Measurements from ENCODE around the gene ANK3.

- TF ChIP-seq CTCF (conservative IDR thresholded peaks at IDR 0.05; ENCODE audit: low read depth in 2 of 2), result no peak
- TF ChIP-seq POLR2AphosphoS5 (IDR thresholded peaks at IDR 0.05; ENCODE audit: low read depth), result no peak
- TF ChIP-seq, protein P1, sequence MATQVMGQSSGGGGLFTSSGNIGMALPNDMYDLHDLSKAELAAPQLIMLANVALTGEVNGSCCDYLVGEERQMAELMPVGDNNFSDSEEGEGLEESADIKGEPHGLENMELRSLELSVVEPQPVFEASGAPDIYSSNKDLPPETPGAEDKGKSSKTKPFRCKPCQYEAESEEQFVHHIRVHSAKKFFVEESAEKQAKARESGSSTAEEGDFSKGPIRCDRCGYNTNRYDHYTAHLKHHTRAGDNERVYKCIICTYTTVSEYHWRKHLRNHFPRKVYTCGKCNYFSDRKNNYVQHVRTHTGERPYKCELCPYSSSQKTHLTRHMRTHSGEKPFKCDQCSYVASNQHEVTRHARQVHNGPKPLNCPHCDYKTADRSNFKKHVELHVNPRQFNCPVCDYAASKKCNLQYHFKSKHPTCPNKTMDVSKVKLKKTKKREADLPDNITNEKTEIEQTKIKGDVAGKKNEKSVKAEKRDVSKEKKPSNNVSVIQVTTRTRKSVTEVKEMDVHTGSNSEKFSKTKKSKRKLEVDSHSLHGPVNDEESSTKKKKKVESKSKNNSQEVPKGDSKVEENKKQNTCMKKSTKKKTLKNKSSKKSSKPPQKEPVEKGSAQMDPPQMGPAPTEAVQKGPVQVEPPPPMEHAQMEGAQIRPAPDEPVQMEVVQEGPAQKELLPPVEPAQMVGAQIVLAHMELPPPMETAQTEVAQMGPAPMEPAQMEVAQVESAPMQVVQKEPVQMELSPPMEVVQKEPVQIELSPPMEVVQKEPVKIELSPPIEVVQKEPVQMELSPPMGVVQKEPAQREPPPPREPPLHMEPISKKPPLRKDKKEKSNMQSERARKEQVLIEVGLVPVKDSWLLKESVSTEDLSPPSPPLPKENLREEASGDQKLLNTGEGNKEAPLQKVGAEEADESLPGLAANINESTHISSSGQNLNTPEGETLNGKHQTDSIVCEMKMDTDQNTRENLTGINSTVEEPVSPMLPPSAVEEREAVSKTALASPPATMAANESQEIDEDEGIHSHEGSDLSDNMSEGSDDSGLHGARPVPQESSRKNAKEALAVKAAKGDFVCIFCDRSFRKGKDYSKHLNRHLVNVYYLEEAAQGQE (IDR thresholded peaks at IDR 0.05; ENCODE audit: unreplicated experiment), result no peak
- no peak for TF ChIP-seq EZH2 (IDR thresholded peaks at IDR 0.05; ENCODE audit: low read depth, unreplicated experiment)
- no peak for TF ChIP-seq STAT1 (IDR thresholded peaks at IDR 0.05; ENCODE audit: unreplicated experiment)
- no peak for TF ChIP-seq EZH2phosphoT487 (IDR thresholded peaks at IDR 0.05; ENCODE audit: unreplicated experiment)
- no peak for TF ChIP-seq ZNF462 (CRISPR knock-in tag; IDR thresholded peaks at IDR 0.05)
These were observed 17.2 kb downstream of the ANK3 start for GRCh38 chr10:60372436-60372835.

Data from GM23338 (cell line).